Hepatocyte (in vitro differentiated cells): ENCODE data around the gene OBSCN.

Experiments
- CTCF ChIP-seq: fragments of 200-600 bp; sonication (generic); IDR thresholded peaks from 2 replicates; pipeline ENCODE4 v1.5.1; 2016; ENCODE audit warnings: antibody characterized with exemption, mild to moderate bottlenecking; ENCODE audit not compliant: poor library complexity
- EZH2 ChIP-seq: fragments of 200-600 bp; sonication (generic); IDR thresholded peaks from 2 replicates; pipeline ENCODE4 v1.6.1; 2016; ENCODE audit warnings: antibody characterized with exemption, mild to moderate bottlenecking, borderline replicate concordance
- EZH2phosphoT487 ChIP-seq: fragments of 200-600 bp; sonication (generic); IDR thresholded peaks from one replicate; pipeline ENCODE4 v1.6.1; 2018; ENCODE audit warnings: antibody characterized with exemption, mild to moderate bottlenecking, low read depth, moderate library complexity; ENCODE audit not compliant: unreplicated experiment, severe bottlenecking

- TF ChIP-seq EZH2phosphoT487: no peak
- TF ChIP-seq CTCF: no peak
- TF ChIP-seq EZH2: no peak
Observed at GRCh38 chr1:228364706-228365213, 156.9 kb downstream of the OBSCN start.
